Type B pancreatic cell (in vitro differentiated cells): Measurements from ENCODE around the gene TESK2. TPM values are rescaled to one million over a fixed set of nuclear protein-coding genes. Genes with fewer than 3 reads are reported as not detected.
A peak's percentile ranks its signal among the peaks of the same experiment; 100 is the strongest.

Experiments
- DNase-seq: peaks from one replicate; pipeline ENCODE4 v3.0.0; 2021; ENCODE audit warnings: mixed read lengths; ENCODE audit not compliant: unreplicated experiment; ENCODE audit errors: extremely low spot score
- H3K27ac Mint-ChIP-seq: 2 replicates; pipeline ENCODE4 v1.8.0; 2021; ENCODE audit warnings: mild to moderate bottlenecking, mixed read lengths
- H3K27me3 Mint-ChIP-seq: 2 replicates; pipeline ENCODE4 v1.8.0; 2021; ENCODE audit warnings: mixed read lengths
- H3K36me3 Mint-ChIP-seq: 2 replicates; pipeline ENCODE4 v1.8.0; 2021; ENCODE audit warnings: mixed read lengths
- H3K4me1 Mint-ChIP-seq: one replicate; pipeline ENCODE4 v1.8.0; 2021; ENCODE audit warnings: mixed read lengths; ENCODE audit not compliant: unreplicated experiment
- H3K4me3 Mint-ChIP-seq: 2 replicates; pipeline ENCODE4 v1.8.0; 2021; ENCODE audit warnings: mild to moderate bottlenecking, mixed read lengths
- H3K9me3 Mint-ChIP-seq: 2 replicates; pipeline ENCODE4 v1.8.0; 2021; ENCODE audit warnings: mixed read lengths
- total RNA-seq: library from RNA; stranded (reverse); gene quantifications from 2 replicates; pipeline ENCODE4 v1.2.1, GENCODE V29; 2021; ENCODE audit warnings: low replicate concordance
- TF ChIP-seq, protein P1 (sequence below): fragments of 200-600 bp; sonication (generic); conservative IDR thresholded peaks from 2 replicates; pipeline ENCODE4 v1.5.0; 2021; ENCODE audit warnings: antibody characterized with exemption, mild to moderate bottlenecking

Gene TESK2
- total RNA-seq, 1 donor from 2014 or later: 6.7 TPM

- Mint-ChIP-seq H3K9me3 (no peaks in the 10 kb centered on the region), H3K36me3 (no peaks in the 10 kb centered on the region), H3K4me1 (peaks cover 8% of the 10 kb centered on the region), H3K27me3 (no peaks in the 10 kb centered on the region), H3K27ac (no peak overlapping the region), H3K4me3 (no peak overlapping the region)
- DNase-seq: no peak
- TF ChIP-seq, protein P1, sequence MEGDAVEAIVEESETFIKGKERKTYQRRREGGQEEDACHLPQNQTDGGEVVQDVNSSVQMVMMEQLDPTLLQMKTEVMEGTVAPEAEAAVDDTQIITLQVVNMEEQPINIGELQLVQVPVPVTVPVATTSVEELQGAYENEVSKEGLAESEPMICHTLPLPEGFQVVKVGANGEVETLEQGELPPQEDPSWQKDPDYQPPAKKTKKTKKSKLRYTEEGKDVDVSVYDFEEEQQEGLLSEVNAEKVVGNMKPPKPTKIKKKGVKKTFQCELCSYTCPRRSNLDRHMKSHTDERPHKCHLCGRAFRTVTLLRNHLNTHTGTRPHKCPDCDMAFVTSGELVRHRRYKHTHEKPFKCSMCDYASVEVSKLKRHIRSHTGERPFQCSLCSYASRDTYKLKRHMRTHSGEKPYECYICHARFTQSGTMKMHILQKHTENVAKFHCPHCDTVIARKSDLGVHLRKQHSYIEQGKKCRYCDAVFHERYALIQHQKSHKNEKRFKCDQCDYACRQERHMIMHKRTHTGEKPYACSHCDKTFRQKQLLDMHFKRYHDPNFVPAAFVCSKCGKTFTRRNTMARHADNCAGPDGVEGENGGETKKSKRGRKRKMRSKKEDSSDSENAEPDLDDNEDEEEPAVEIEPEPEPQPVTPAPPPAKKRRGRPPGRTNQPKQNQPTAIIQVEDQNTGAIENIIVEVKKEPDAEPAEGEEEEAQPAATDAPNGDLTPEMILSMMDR: no peak
Measured at GRCh38 chr1:45299296-45299695, 191.7 kb downstream of the TESK2 start.

GRCh38 chr1:45297666-45298356 lies 193.2 kb downstream of the TESK2 start:
- H3K9me3 Mint-ChIP-seq: no peaks in the 10 kb centered on the region
- TF ChIP-seq, protein P1: no peak
- H3K27ac Mint-ChIP-seq: peak overlapping the region; percentile 48
- DNase-seq: no peak
- H3K4me1 Mint-ChIP-seq: peaks cover 3% of the 10 kb centered on the region
- H3K36me3 Mint-ChIP-seq: no peaks in the 10 kb centered on the region
- H3K4me3 Mint-ChIP-seq: peak overlapping the region; percentile 12
- H3K27me3 Mint-ChIP-seq: no peaks in the 10 kb centered on the region

Other genes with a start within 250 kb of the TESK2 start
- gene HPDL, start 164.3 kb downstream of the TESK2 start, total RNA-seq: 8.0 and 8.6 TPM in 2 replicates
- gene TOE1, start 151.0 kb downstream of the TESK2 start, total RNA-seq: 10.4 and 12.6 TPM in 2 replicates
- gene MUTYH, start 150.7 kb downstream of the TESK2 start, total RNA-seq: 24.5 and 61.3 TPM in 2 replicates
- gene CCDC163, start 8.9 kb upstream of the TESK2 start, total RNA-seq: 1.0 and 2.0 TPM in 2 replicates
- gene MMACHC, start 9.1 kb upstream of the TESK2 start, total RNA-seq: 8.0 and 12.7 TPM in 2 replicates
- gene PRDX1, start 30.7 kb upstream of the TESK2 start, total RNA-seq: 255 and 335 TPM in 2 replicates
- gene AKR1A1, start 59.7 kb upstream of the TESK2 start, total RNA-seq: 179 and 185 TPM in 2 replicates
- gene NASP, start 92.9 kb upstream of the TESK2 start, total RNA-seq: 104 and 269 TPM in 2 replicates
- gene CCDC17, start 132.9 kb upstream of the TESK2 start, total RNA-seq: 2.0 and 3.6 TPM in 2 replicates
- 90.0 and 99.9 TPM in 2 replicates for gene GPBP1L1, start 195.4 kb upstream of the TESK2 start, total RNA-seq
- 26.0 and 39.3 TPM in 2 replicates for gene TMEM69, start 197.0 kb upstream of the TESK2 start, total RNA-seq